IPS DF 6.9 (cell line): ENCODE measurements around the gene MARCHF11.

ENCODE experiments used
- DNase-seq: peaks from one replicate; pipeline ENCODE4 v3.0.0-alpha.2; 2013; ENCODE audit warnings: low read depth, low spot score
- H3K27ac ChIP-seq: one replicate; pipeline ENCODE4 v1.5.1; 2013; ENCODE audit warnings: low read length, control low read depth
- H3K27me3 ChIP-seq: 2 replicates; pipeline ENCODE4 v1.6.1; 2013; ENCODE audit warnings: mild to moderate bottlenecking, low read length; ENCODE audit not compliant: control insufficient read depth, insufficient read depth
- H3K36me3 ChIP-seq: 2 replicates; pipeline ENCODE4 v1.6.1; 2013; ENCODE audit warnings: low read length; ENCODE audit not compliant: control insufficient read depth, insufficient read depth
- H3K4me1 ChIP-seq: 2 replicates; pipeline ENCODE4 v1.6.1; 2013; ENCODE audit warnings: low read length; ENCODE audit not compliant: control insufficient read depth, insufficient read depth
- H3K4me3 ChIP-seq: 2 replicates; pipeline ENCODE4 v1.5.1; 2013; ENCODE audit warnings: mild to moderate bottlenecking, low read length
- H3K9me3 ChIP-seq: 2 replicates; pipeline ENCODE4 v1.6.1; 2013; ENCODE audit warnings: low read length, inconsistent platforms; ENCODE audit not compliant: control insufficient read depth, insufficient read depth
- WGBS: extraction: QIAGEN DNeasy Blood & Tissue Kit; methylation state at CpG from one replicate; pipeline ENCODE4 v1.1.7; 2013; ENCODE audit warnings: mixed read lengths, missing lambda C conversion rate; ENCODE audit not compliant: insufficient read length, insufficient coverage; 5-methylcytosine and 5-hydroxymethylcytosine counted together

MARCHF11 gene

GRCh38 chr5:16033187-16033925 lies 146.2 kb downstream of the MARCHF11 start:
- H3K9me3 ChIP-seq, result no peaks in the 10 kb centered on the region
- H3K27ac ChIP-seq, result no peak overlapping the region
- WGBS, result no CpG with 5 or more reads among the region's 4 CpGs
- H3K27me3 ChIP-seq, result no peaks in the 10 kb centered on the region
- no peaks in the 10 kb centered on the region for H3K36me3 ChIP-seq
- DNase-seq, result no peak
- no peaks in the 10 kb centered on the region for H3K4me1 ChIP-seq
- H3K4me3 ChIP-seq, result no peak overlapping the region

- no CpG with 5 or more reads among the region's 3 CpGs for WGBS
- no peaks in the 10 kb centered on the region for H3K36me3 ChIP-seq
- H3K4me3 ChIP-seq, result no peak overlapping the region
- no peaks in the 10 kb centered on the region for H3K27me3 ChIP-seq
- 0 out of 2 replicates have a peak, but pooled peaks cover 1% of the 10 kb centered on the region for H3K4me1 ChIP-seq
- no peak for DNase-seq
- H3K27ac ChIP-seq, result no peak overlapping the region
- H3K9me3 ChIP-seq, result no peaks in the 10 kb centered on the region
Observed at GRCh38 chr5:16028708-16029107, 150.9 kb downstream of the MARCHF11 start.

- Histone ChIP-seq H3K27ac (no peak overlapping the region), H3K36me3 (no peaks in the 10 kb centered on the region), H3K27me3 (no peaks in the 10 kb centered on the region), H3K4me1 (0 out of 2 replicates have a peak, but pooled peaks cover 1% of the 10 kb centered on the region), H3K4me3 (no peak overlapping the region), H3K9me3 (no peaks in the 10 kb centered on the region)
- DNase-seq, result no peak
Observed at GRCh38 chr5:16025681-16026080, 153.9 kb downstream of the MARCHF11 start.

GRCh38 chr5:16018970-16019369 lies 160.6 kb downstream of the MARCHF11 start:
- Histone ChIP-seq H3K27me3 (no peaks in the 10 kb centered on the region), H3K36me3 (no peaks in the 10 kb centered on the region), H3K4me1 (0 out of 2 replicates have a peak, but pooled peaks cover 1% of the 10 kb centered on the region), H3K4me3 (no peak overlapping the region), H3K27ac (no peak overlapping the region), H3K9me3 (no peaks in the 10 kb centered on the region)
- WGBS, result no CpG with 5 or more reads among the region's 3 CpGs
- DNase-seq, result no peak

GRCh38 chr5:16017720-16018119 lies 161.9 kb downstream of the MARCHF11 start:
- Histone ChIP-seq H3K36me3 (no peaks in the 10 kb centered on the region), H3K4me3 (no peak overlapping the region), H3K27me3 (no peaks in the 10 kb centered on the region), H3K27ac (no peak overlapping the region), H3K9me3 (no peaks in the 10 kb centered on the region), H3K4me1 (0 out of 2 replicates have a peak, but pooled peaks cover 1% of the 10 kb centered on the region)
- WGBS, result no CpG with 5 or more reads among the region's 2 CpGs
- no peak for DNase-seq
